ENCODE data around the gene SDK1.

Gene SDK1

DNA sequence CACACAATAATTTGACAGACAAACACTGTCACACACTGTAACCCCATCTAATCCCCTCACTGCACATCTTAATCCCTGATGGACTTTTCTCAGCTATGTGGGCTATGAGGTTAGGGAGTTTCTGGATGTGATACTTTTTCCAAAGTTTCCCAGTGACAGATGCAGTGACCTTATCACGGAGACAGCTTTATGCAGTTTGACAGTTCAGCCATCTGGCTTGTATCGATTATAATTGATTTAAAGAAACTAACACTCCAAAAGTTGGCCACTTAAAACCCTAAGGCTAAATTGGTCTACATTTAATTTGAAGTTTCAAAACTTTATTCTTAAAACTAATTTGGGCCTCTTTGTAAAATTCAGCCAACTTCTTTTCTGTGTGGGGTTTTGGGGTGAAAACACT lies 196.7 kb downstream of the SDK1 start:
- Histone ChIP-seq H3K36me3 (no peaks in the 10 kb centered on the region), H3K9me3 (no peaks in the 10 kb centered on the region), H3K27me3 (no peaks in the 10 kb centered on the region), H3K4me3 (ENCODE audit: low read depth, low read length) (no peak overlapping the region), H3K4me1 (no peaks in the 10 kb centered on the region)
- TF ChIP-seq, protein P1, sequence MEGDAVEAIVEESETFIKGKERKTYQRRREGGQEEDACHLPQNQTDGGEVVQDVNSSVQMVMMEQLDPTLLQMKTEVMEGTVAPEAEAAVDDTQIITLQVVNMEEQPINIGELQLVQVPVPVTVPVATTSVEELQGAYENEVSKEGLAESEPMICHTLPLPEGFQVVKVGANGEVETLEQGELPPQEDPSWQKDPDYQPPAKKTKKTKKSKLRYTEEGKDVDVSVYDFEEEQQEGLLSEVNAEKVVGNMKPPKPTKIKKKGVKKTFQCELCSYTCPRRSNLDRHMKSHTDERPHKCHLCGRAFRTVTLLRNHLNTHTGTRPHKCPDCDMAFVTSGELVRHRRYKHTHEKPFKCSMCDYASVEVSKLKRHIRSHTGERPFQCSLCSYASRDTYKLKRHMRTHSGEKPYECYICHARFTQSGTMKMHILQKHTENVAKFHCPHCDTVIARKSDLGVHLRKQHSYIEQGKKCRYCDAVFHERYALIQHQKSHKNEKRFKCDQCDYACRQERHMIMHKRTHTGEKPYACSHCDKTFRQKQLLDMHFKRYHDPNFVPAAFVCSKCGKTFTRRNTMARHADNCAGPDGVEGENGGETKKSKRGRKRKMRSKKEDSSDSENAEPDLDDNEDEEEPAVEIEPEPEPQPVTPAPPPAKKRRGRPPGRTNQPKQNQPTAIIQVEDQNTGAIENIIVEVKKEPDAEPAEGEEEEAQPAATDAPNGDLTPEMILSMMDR (IDR thresholded peaks at IDR 0.05; ENCODE audit: low read depth, low read length) = no peak
- DNase-seq = no peak

DNA sequence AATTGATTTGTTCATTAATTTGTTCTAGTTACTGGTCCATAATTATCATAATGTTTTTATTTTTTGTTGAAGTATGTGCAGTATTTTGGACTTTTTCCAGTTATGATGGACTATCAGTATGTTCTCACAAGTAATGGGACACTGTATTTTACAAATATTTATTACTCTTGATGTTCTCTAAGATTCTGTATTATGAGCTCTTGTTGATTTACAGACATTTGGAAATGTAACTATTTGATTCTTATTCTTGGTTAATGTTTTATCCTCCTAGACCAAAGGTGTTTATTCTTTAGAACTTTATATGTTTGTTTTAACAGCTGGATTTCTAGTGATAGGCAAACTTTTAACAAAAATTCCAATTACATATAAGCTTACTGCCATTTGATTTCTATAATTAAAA lies 200.6 kb downstream of the SDK1 start:
- TF ChIP-seq, protein P1 (IDR thresholded peaks at IDR 0.05; ENCODE audit: low read depth, low read length) = no peak
- Histone ChIP-seq H3K9me3 (no peaks in the 10 kb centered on the region), H3K4me3 (ENCODE audit: low read depth, low read length) (no peak overlapping the region), H3K27me3 (no peaks in the 10 kb centered on the region), H3K36me3 (no peaks in the 10 kb centered on the region), H3K4me1 (no peaks in the 10 kb centered on the region)
- no peak for DNase-seq

DNA sequence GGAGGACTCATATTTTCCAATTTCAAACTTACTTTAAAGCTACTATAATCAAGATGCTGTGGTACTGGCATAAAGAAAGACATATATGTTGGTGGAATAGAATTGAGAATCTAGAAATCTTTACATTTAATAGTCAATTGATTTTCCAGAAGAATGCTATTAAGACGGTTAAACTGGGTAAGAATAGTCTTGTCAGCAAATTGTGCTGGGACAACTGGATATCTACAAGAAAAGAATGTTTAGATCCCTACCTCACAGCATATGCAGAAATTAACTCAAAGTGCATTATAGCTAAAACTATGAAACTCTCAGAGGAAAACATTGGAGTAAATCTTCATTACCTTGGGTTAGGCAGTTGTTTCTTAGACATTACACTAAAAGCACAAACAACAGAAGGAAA lies 203.3 kb downstream of the SDK1 start:
- no peak for DNase-seq
- TF ChIP-seq, protein P1 (IDR thresholded peaks at IDR 0.05; ENCODE audit: low read depth, low read length) = no peak
- Histone ChIP-seq H3K27me3 (no peaks in the 10 kb centered on the region), H3K4me3 (ENCODE audit: low read depth, low read length) (no peak overlapping the region), H3K4me1 (no peaks in the 10 kb centered on the region), H3K36me3 (no peaks in the 10 kb centered on the region), H3K9me3 (no peaks in the 10 kb centered on the region)

DNA sequence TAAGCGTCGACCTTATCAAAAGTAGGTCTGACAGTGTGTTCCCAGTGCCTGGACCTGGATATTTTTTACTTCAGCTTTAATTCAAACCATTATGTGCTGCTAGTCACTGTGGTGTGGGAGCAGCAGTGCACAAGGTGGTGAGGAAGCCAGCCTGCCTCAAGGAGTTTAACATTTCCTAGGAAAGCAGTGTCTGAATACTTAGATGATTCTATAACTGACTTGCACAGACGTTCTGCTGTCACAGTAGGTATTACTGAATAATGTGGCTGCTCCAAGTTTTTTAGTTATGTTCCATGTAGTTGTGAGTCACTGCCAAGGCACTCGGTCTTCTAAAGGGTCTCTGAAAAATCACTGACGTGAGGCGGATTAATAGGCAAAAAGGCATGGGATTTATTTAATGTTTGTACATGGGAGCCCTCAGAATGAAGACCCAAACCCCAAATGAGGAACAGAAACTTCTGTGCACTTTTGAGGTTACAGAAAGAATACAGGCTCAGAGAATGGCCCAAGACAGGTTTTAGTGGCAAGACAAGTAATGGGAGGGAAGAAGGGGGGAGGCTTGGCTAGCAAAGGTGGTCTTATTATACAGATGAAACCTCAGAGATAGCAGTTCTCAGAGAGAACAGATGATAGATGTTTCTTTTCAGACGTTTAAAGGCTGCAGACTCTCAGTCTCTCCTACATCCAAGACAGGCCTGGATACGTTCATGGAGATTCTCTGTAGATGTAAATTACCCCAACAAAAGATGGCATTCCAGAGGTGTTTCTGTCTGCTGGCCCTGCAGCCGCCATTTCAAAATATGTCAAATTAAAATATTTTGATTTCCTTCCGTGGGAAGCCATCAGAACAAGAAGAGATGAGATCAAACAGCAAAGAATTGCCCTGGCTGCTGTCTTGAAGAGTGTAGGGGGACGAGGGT lies 209.3 kb downstream of the SDK1 start:
- Histone ChIP-seq H3K9me3 (no peaks in the 10 kb centered on the region), H3K4me1 (no peaks in the 10 kb centered on the region), H3K36me3 (no peaks in the 10 kb centered on the region), H3K27me3 (no peaks in the 10 kb centered on the region; the same call in 1 of the 2 replicates), H3K4me3 (ENCODE audit: low read depth, low read length) (no peak overlapping the region)
- TF ChIP-seq, protein P1 (IDR thresholded peaks at IDR 0.05; ENCODE audit: low read depth, low read length) = no peak
- no peak for DNase-seq

DNA sequence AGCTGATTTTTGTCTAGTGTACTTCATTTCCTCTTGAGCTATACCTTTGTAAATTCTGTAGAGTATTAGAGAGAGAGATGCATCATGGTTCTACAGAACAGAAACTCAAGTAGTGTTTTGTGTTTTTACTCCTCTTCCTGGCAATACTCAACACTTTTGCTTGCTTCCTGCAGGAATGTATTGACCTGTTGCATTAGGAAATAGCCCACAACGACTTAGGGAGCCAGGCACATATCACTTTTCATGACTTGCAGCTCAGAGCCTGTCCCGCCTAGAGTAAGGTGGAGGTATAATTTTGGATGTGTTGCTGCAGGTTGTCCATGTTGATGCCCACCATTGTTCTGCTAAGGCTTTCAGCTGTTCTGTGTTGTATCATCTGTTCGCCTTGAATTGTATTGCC lies 216.3 kb downstream of the SDK1 start:
- Histone ChIP-seq H3K4me1 (no peaks in the 10 kb centered on the region), H3K36me3 (no peaks in the 10 kb centered on the region), H3K27me3 (no peaks in the 10 kb centered on the region), H3K4me3 (ENCODE audit: low read depth, low read length) (no peak overlapping the region), H3K9me3 (no peaks in the 10 kb centered on the region)
- no peak for DNase-seq
- TF ChIP-seq, protein P1 (IDR thresholded peaks at IDR 0.05; ENCODE audit: low read depth, low read length) = no peak

DNA sequence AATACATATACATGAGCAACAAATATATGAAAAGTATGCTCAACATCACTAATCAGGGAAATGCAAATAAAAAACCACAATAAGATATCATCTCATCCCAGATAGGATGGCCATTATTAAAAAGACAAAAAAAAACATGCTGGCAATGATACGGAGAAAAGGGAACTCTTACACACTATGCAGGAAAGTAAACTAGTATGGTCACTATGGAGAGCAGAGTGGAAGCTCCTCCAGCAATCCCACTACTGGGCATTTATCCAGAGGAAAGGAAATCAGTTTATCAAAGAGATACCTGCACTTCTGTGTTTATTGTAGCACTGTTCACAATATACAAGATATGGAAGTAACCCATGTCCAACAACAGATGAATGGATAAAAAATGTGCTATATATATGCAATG lies 217.5 kb downstream of the SDK1 start:
- no peak for DNase-seq
- Histone ChIP-seq H3K9me3 (no peaks in the 10 kb centered on the region), H3K4me3 (ENCODE audit: low read depth, low read length) (no peak overlapping the region), H3K36me3 (no peaks in the 10 kb centered on the region), H3K4me1 (no peaks in the 10 kb centered on the region), H3K27me3 (no peaks in the 10 kb centered on the region)
- TF ChIP-seq, protein P1 (IDR thresholded peaks at IDR 0.05; ENCODE audit: low read depth, low read length) = no peak
